HG02759 (cell line): Measurements from ENCODE around the gene PDHB.

Source experiments
- ATAC-seq: cut with Tn5 transposase; IDR thresholded peaks from one replicate; pipeline ENCODE4 v1.9.1; 2021; ENCODE audit warnings: mild to moderate bottlenecking, moderate library complexity; ENCODE audit not compliant: unreplicated experiment

PDHB gene

DNA sequence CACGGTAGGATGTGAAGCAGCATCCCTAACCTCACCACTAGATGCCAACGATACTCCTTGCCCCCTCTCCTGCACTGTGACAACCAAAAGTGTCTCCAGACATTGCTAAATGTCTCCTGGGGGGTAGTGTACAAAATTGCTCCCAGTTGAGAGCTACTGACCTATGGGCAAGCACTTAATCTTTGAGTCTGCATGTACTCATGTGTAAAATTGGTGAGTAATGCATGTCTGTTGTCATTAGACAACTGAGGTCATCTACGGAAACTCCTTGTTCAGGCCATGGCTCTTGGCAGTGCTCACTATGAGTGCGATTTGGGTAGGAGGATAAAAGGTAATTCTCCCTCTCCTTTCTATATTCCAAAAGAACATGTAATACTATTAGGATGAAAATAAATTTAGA, 29.2 kb downstream of the PDHB start:
- ATAC-seq, result no peak

DNA sequence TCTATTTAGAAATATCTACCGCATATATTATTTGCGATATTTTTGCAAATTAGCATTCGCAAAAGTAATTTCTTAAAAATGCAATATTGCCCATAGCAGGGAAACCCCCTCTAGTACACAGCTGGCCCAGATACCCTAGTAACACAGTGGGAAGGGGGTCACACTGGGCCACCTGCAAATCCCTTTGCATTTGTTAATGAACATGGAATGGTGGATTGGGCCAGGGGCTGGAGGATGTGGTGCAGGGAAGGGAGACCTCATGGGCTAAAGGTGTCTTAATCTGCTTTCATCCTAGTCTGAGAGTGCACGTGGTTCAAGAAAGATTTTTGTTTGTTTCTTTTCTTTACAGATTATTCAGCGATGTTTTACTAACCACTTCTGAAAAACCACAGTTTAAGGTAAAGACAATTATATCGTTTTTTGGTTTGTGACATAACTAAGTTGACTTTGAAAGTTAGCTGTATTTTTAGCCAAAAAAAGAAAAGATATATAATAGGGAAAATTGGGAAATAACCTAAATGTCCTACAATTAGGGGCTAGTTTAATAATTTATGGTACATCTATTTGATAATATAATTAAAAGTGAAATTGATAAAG, 30.0 kb downstream of the PDHB start:
- no peak for ATAC-seq

- no peak for ATAC-seq
These were observed 34.8 kb downstream of the PDHB start for GRCh38 chr3:58398669-58399333.

- no peak for ATAC-seq
These were observed 39.3 kb downstream of the PDHB start for GRCh38 chr3:58394339-58394738.

DNA sequence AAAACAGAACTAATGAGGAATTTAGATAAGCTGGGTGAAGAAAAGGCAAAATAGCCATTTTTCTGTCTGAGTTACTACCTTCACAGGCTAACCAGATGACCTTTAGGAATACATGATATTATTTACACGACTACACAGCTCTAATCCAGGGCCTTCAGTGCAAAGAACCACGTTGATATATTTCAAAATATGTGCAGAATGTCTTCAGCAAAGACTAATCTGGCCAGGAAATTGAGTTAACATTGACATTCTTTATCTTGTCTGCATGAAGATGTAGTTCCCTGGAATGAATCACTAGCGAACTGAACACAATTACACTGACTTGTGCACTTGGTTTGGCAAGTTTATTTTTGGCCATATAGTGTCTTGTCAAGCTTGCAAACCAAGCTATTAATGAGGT, 41.5 kb downstream of the PDHB start:
- no peak for ATAC-seq

DNA sequence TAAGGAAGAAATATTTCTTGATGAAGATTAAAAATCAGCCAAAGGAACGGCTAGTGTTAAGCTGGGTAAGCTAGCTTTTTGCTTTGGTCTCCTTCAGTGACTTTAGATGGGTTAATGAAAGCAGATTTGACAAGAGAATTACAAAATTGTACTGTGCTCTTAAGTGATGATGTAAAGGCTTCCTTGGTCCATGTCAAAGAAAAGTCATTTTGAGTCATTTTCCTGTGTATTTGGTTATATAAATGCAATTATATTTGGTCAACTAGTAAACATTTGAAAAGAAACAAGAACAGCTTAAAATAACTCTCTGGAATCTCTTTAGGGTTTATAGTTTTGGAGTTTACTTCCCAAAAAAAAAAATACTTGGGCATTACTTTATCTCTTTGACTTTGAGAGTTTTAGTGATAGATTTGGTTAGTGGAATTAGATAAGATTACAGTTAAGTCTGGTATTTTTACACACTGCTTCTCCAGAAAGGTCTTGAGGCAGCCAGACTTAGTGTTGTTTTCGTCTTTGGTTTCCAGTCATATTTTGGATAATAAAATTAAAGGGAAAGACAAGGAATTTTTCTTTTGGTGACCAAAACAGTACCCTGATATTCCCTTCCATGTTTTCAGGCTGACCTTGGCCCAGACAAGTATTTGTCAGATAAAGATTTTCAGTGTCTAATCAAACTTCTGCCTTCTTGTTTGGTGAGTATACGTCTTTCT, 42.3 kb downstream of the PDHB start:
- no peak for ATAC-seq

DNA sequence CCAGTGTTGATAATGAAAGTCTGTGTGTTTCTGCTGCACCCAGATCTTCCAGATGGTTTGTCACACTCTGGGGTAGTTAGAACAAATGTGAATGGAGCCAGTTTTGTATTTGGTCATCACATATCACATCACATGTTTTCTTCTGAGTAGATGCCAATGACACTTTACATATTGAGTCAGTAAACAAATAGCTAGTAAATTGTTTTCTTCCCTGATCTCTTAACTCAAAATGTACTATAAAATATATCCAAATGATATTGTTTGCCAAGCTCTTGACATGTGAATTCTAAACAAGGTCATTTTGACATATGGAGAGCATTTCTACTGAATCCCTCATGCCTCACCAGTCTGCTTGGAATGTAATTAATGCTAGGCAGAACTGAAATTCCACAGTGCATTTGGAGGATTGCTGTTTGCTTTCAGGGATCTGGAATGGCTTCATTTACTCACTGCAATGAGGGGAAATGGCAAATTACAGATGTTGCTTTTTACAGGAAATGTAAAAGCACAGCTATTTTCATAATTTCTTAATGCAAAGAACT, 45.0 kb downstream of the PDHB start:
- no peak for ATAC-seq

DNA sequence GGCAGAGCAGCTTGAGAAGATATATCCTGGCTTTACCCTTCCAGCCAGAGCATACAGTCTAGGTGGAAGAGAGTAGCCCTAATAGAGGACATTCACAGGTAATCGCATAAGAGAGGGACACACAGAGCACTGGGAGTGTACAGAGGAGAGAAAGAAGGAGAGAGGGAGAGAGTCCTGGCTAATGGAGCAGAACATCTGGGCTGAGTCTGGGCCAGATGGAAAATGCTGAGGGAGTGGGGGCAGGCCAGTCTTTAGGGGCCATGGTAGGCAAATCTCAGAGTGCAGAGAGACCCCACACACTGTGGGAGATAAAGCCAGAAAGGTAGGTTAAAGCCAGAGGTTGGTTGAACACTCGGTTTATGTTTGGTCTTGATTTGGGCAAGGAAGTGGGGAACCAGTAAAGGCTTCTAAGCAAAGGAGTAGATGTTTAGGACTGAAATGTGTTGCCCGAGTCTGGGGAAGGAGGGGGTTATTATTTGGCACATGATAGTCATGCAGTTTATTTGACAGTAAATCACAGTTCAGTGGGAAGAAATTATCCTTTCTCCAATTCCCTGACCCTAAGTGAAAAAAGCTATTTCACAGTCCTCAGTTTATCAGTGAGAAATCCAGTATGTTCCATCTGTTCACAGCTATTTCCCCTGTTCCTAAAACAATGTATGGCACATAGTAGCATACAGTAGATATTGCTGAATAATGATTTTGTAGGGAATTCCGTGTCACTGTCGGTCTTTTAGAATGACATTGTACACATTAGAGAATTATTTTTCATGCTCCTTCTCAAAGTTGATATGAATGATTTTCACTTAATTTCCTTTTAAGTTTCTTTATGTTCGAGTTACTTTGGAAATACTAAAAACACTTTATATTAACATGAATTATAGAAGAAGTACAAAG, 45.7 kb downstream of the PDHB start:
- ATAC-seq, result no peak

GRCh38 chr3:58386626-58387365, 46.8 kb downstream of the PDHB start:
- ATAC-seq, result no peak

DNA sequence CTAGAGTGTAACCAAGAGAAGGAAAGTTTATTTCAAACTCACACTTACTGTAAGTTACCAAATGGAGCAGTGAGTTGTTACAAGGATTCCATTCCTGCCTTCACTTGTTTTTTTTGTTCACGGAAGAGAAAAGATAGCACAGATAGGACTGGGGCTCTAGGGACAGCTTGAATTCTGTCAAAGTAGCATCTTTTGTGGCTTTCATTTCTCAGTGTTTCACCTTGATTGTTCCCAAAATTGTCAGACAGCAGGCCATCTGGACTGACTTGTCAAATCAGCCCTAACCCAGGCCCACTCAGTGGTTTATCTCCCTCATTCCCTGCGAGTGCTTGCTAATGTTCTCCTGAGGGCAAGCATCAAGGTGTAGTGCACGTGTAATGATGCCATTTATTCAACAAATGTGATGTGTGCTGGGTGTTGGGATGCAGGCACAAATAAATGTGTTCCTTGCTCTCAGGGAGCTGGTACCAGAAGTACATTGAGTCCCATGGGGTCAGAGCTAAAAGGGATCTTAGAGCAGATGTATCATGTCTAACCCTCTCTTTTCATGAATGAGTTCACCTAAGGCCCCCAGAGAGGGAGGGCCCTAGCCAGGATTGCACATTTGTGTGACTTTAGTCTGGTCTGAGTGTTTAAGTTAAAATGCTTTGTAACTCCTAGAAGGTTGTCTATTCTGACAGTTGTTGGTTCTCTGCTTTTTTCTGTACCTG, 49.1 kb downstream of the PDHB start:
- ATAC-seq, result no peak

DNA sequence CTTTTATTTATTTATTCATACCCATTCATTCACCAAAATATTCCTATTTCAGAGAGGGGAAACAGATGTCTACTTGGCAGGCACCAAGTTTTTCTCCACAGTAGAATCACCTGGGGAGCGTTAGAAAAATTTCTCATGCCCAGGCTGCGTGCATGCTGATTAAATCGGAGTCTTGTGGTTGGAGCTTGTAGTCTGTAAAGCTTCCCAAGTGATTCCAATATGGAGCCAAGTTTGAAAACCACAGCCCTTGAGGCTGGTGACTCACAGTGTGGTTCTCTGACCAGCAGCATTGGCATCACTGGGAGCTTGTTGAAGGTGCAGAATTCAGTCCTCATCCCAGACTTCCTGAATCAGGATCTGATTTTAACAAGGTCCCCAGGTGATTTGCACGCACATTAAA, 49.7 kb downstream of the PDHB start:
- no peak for ATAC-seq

- no peak for ATAC-seq
These were observed 50.2 kb downstream of the PDHB start for GRCh38 chr3:58383476-58383875.

GRCh38 chr3:58379351-58380073, 54.1 kb downstream of the PDHB start:
- no peak for ATAC-seq

DNA sequence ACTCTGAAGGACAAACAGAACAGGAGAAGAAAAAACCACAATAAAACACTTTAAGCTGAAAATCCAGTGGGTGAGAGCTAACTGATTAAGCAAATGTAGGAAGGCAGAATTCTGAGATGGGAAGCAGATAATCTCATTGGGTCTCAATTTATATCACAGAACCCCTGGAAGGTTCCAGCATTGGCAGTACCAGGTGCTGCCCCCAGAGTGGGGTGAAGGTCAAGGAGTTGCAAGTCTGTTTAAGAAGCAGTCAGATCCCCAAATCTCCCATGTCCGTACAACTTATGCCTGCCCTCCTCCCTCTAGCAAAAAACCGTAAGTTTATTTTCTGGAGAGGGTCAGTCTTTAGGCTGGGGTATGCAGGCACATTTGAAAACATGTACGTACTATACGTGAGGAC, 55.9 kb downstream of the PDHB start:
- ATAC-seq, result no peak
